Peyer's patch (tissue), 4 donors: ENCODE results near the gene TERT.

ENCODE experiments used
- POLR2A ChIP-seq, 2 donors: fragments of 450-650 bp; IDR thresholded peaks; one replicate each; pipeline ENCODE4 v1.5.1; 2017; ENCODE audit warnings: antibody characterized with exemption in 2 of 2, mild to moderate bottlenecking in 2 of 2, moderate library complexity in 2 of 2
- TF ChIP-seq, protein P1 (sequence below), 6 experiments: fragments of 450-650 bp in 4 of 6; fragments of 200-600 bp in 2 of 6; sonication (generic) in 1 of 6; IDR thresholded peaks; one replicate each; pipeline ENCODE4 v1.5.1; 2017 to 2019; ENCODE audit warnings: antibody characterized with exemption in 6 of 6, mild to moderate bottlenecking in 3 of 6, moderate library complexity in 1 of 6

DNA sequence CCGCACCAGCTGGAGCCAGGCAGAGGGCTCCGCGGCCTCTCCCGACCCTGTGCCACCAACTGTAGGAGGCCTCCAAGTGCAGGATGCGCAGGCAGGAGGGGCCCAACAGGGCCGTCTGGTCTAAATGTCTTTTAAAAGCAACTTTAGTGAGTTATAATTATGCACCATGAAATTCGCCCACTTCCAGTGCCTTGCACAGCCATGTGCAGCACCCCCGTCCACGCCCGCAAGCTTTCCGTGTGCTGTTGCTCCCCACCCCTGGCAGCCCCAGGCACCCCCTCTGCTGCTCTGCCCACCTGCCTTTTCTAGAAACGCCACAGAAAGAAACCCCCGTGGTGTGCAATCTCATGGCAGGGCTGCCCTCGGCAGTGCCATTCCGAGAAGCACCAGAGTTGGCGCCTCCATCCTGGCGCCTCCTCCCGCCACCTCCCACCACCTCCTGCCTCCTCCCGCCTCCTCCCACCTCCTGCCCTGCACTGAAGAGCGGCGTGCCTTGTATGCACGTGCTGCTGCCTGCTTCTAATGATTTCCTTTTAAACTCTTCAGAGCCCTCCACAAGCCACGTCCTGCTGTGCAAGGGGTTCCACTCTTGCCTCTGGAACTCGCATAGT, 77.2 kb downstream of the TERT start:
- TF ChIP-seq, protein P1, sequence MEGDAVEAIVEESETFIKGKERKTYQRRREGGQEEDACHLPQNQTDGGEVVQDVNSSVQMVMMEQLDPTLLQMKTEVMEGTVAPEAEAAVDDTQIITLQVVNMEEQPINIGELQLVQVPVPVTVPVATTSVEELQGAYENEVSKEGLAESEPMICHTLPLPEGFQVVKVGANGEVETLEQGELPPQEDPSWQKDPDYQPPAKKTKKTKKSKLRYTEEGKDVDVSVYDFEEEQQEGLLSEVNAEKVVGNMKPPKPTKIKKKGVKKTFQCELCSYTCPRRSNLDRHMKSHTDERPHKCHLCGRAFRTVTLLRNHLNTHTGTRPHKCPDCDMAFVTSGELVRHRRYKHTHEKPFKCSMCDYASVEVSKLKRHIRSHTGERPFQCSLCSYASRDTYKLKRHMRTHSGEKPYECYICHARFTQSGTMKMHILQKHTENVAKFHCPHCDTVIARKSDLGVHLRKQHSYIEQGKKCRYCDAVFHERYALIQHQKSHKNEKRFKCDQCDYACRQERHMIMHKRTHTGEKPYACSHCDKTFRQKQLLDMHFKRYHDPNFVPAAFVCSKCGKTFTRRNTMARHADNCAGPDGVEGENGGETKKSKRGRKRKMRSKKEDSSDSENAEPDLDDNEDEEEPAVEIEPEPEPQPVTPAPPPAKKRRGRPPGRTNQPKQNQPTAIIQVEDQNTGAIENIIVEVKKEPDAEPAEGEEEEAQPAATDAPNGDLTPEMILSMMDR (IDR thresholded peaks at IDR 0.05): no peak
- no peak for TF ChIP-seq POLR2A (IDR thresholded peaks at IDR 0.05)
